Measurements from ENCODE around the gene CFAP157. TPM values are rescaled to one million over a fixed set of nuclear protein-coding genes. Genes with fewer than 3 reads are reported as not detected.
A peak's percentile ranks its signal among the peaks of the same experiment; 100 is the strongest.
"Not testable (repeated sequence)": the region's sequence is repeated elsewhere in the genome, so short reads cannot be mapped to it uniquely, and the experiment has no call there.

The CFAP157 gene
- total RNA-seq, 2 experiments from 2014 or later: not detected

- Mint-ChIP-seq H3K9me3 (ENCODE audit: low read depth) (no peaks in the 10 kb centered on the region), H3K4me1 (no peaks in the 10 kb centered on the region), H3K4me3 (no peak overlapping the region), H3K27me3 (no peaks in the 10 kb centered on the region), H3K27ac (no peak overlapping the region), H3K36me3 (peaks cover 25% of the 10 kb centered on the region)
- ATAC-seq (no peak), DNase-seq (no peak)
- CTCF ChIA-PET: interaction anchor here (1.0 to 1.2 kb wide), 3 partner anchors 12 to 115 kb away, joined by 3 to 4 read pairs (median 3); no protein-coding TSS in a partner anchor
Measured at GRCh38 chr9:127755061-127756060, 48.6 kb downstream of the CFAP157 start.

GRCh38 chr9:127756233-127756632 lies 49.4 kb downstream of the CFAP157 start:
- DNase-seq (no peak), ATAC-seq (no peak)
- no peaks in the 10 kb centered on the region for H3K4me1 Mint-ChIP-seq
- no peaks in the 10 kb centered on the region for H3K9me3 Mint-ChIP-seq (ENCODE audit: low read depth)
- no peak overlapping the region for H3K27ac Mint-ChIP-seq
- no peaks in the 10 kb centered on the region for H3K27me3 Mint-ChIP-seq
- no peak overlapping the region for H3K4me3 Mint-ChIP-seq
- peaks cover 22% of the 10 kb centered on the region for H3K36me3 Mint-ChIP-seq
- CTCF ChIA-PET: interaction anchor here (1.1 to 1.2 kb wide), 3 partner anchors 108 to 143 kb away, joined by 3 to 4 read pairs (median 3); partner anchors contain the start of gene ST6GALNAC6

GRCh38 chr9:127756776-127757175 lies 50.0 kb downstream of the CFAP157 start:
- peaks cover 18% of the 10 kb centered on the region for H3K36me3 Mint-ChIP-seq

GRCh38 chr9:127758843-127759242 lies 52.1 kb downstream of the CFAP157 start:
- Mint-ChIP-seq H3K4me3 (no peak overlapping the region), H3K27me3 (no peaks in the 10 kb centered on the region), H3K36me3 (peaks cover 27% of the 10 kb centered on the region), H3K4me1 (peaks cover 4% of the 10 kb centered on the region), H3K27ac (no peak overlapping the region), H3K9me3 (ENCODE audit: low read depth) (no peaks in the 10 kb centered on the region)
- ATAC-seq: no peak
- CTCF ChIA-PET: no interaction called here
- DNase-seq: no peak

More at GRCh38 chr9:127756776-127757175, 50.0 kb downstream of the CFAP157 start:
- CTCF ChIA-PET: interaction anchor here (0.8 to 1.1 kb wide), 4 partner anchors 22 to 165 kb away, joined by 3 to 5 read pairs (median 3); partner anchors contain the start of gene ST6GALNAC6
- DNase-seq; ATAC-seq; H3K4me3 Mint-ChIP-seq; H3K27me3 Mint-ChIP-seq; H3K27ac Mint-ChIP-seq; H3K4me1 Mint-ChIP-seq; H3K9me3 Mint-ChIP-seq (ENCODE audit: low read depth): not testable (repeated sequence)

- Mint-ChIP-seq H3K4me3 (no peak overlapping the region), H3K27me3 (no peaks in the 10 kb centered on the region), H3K36me3 (peaks cover 42% of the 10 kb centered on the region), H3K4me1 (peaks cover 21% of the 10 kb centered on the region), H3K9me3 (ENCODE audit: low read depth) (no peaks in the 10 kb centered on the region), H3K27ac (no peak overlapping the region)
- ATAC-seq (no peak), DNase-seq (no peak)
- CTCF ChIA-PET: interaction anchor here (1.5 kb wide), 1 partner anchor 17 kb away, joined by 4 read pairs; no protein-coding TSS in a partner anchor
Measured at GRCh38 chr9:127761061-127761460, 54.3 kb downstream of the CFAP157 start.

GRCh38 chr9:127761491-127761956 lies 54.7 kb downstream of the CFAP157 start:
- ATAC-seq (no peak), DNase-seq (no peak)
- Mint-ChIP-seq H3K27me3 (no peaks in the 10 kb centered on the region), H3K36me3 (peaks cover 46% of the 10 kb centered on the region), H3K4me3 (no peak overlapping the region), H3K27ac (no peak overlapping the region), H3K4me1 (peaks cover 25% of the 10 kb centered on the region), H3K9me3 (ENCODE audit: low read depth) (no peaks in the 10 kb centered on the region)
- CTCF ChIA-PET: no interaction called here

- Mint-ChIP-seq H3K4me3 (no peak overlapping the region), H3K9me3 (ENCODE audit: low read depth) (no peaks in the 10 kb centered on the region), H3K36me3 (peaks cover 51% of the 10 kb centered on the region), H3K27ac (peak overlapping the region; percentile 22), H3K4me1 (peaks cover 31% of the 10 kb centered on the region), H3K27me3 (no peaks in the 10 kb centered on the region)
- no peak for ATAC-seq
- DNase-seq: no peak
- CTCF ChIA-PET: interaction anchor here (1.0 to 6.1 kb wide), 5 partner anchors 9 to 159 kb away, joined by 3 to 61 read pairs (median 3); partner anchors contain the start of gene CDK9
Measured at GRCh38 chr9:127762111-127762676, 55.4 kb downstream of the CFAP157 start.

GRCh38 chr9:127763918-127764384 lies 57.2 kb downstream of the CFAP157 start:
- DNase-seq (no peak), ATAC-seq (peak; percentile 45)
- Mint-ChIP-seq H3K4me1 (peaks cover 48% of the 10 kb centered on the region), H3K4me3 (no peak overlapping the region), H3K27me3 (no peaks in the 10 kb centered on the region), H3K36me3 (peaks cover 57% of the 10 kb centered on the region), H3K9me3 (ENCODE audit: low read depth) (no peaks in the 10 kb centered on the region), H3K27ac (peak overlapping the region; percentile 54)
- CTCF ChIA-PET: interaction anchor here (0.8 to 6.1 kb wide), 10 partner anchors 16 to 156 kb away, joined by 3 to 61 read pairs (median 3); partner anchors contain the start of genes CDK9 and TOR2A

- ATAC-seq (no peak), DNase-seq (no peak)
- Mint-ChIP-seq H3K36me3 (peaks cover 57% of the 10 kb centered on the region), H3K4me1 (peaks cover 62% of the 10 kb centered on the region), H3K9me3 (ENCODE audit: low read depth) (no peaks in the 10 kb centered on the region), H3K27ac (peak overlapping the region; percentile 37), H3K4me3 (no peak overlapping the region), H3K27me3 (no peaks in the 10 kb centered on the region)
- CTCF ChIA-PET: interaction anchor here (1.0 to 6.1 kb wide), 8 partner anchors 11 to 156 kb away, joined by 3 to 61 read pairs (median 10); partner anchors contain the start of genes CDK9 and TOR2A
Measured at GRCh38 chr9:127765418-127765817, 58.6 kb downstream of the CFAP157 start.

Other genes starting within 250 kb of the CFAP157 start
- 10 to 100 TPM; 22.8 to 26.0 TPM for gene STXBP1, start 94.7 kb upstream of the CFAP157 start, total RNA-seq
- 10 to 100 TPM; 12.5 to 14.4 TPM for gene PTRH1, start 8.7 kb downstream of the CFAP157 start, total RNA-seq
- 1 to 10 TPM; 1.2 to 5.2 TPM for gene TTC16, start 9.1 kb downstream of the CFAP157 start, total RNA-seq
- gene TOR2A, start 28.3 kb downstream of the CFAP157 start, total RNA-seq: 10 to 100 TPM; 24.1 to 26.8 TPM
- gene SH2D3C, start 71.7 kb downstream of the CFAP157 start, total RNA-seq: 10 to 100 TPM; 75.2 to 87.8 TPM
- gene CDK9, start 79.0 kb downstream of the CFAP157 start, total RNA-seq: 100 to 1,000 TPM; 120 to 128 TPM
- gene FPGS, start 95.9 kb downstream of the CFAP157 start, total RNA-seq: 100 to 1,000 TPM; 109 to 117 TPM
- 10 to 100 TPM; 18.4 to 21.3 TPM for gene ENG, start 147.7 kb downstream of the CFAP157 start, total RNA-seq
- gene AK1, start 170.7 kb downstream of the CFAP157 start, total RNA-seq: 10 to 100 TPM; 33.6 to 34.3 TPM
- 10 to 100 TPM; 75.7 to 93.5 TPM for gene ST6GALNAC6, start 192.6 kb downstream of the CFAP157 start, total RNA-seq
- gene ST6GALNAC4, start 210.1 kb downstream of the CFAP157 start, total RNA-seq: 10 to 100 TPM; 64.7 to 71.4 TPM
- gene PIP5KL1, start 223.8 kb downstream of the CFAP157 start, total RNA-seq: 1 to 10 TPM; 1.8 to 2.6 TPM
- gene DPM2, start 230.9 kb downstream of the CFAP157 start, total RNA-seq: 10 to 100 TPM; 51.4 to 53.5 TPM